T follicular helper cell (primary cell): ENCODE results near the gene UQCC3.
"Not testable (repeated sequence)": the region's sequence is repeated elsewhere in the genome, so short reads cannot be mapped to it uniquely, and the experiment has no call there.

Experiments used
- DNase-seq: peaks from one replicate; pipeline ENCODE4 v3.0.0-alpha.2; 2020; ENCODE audit warnings: low read depth

Gene UQCC3

DNA sequence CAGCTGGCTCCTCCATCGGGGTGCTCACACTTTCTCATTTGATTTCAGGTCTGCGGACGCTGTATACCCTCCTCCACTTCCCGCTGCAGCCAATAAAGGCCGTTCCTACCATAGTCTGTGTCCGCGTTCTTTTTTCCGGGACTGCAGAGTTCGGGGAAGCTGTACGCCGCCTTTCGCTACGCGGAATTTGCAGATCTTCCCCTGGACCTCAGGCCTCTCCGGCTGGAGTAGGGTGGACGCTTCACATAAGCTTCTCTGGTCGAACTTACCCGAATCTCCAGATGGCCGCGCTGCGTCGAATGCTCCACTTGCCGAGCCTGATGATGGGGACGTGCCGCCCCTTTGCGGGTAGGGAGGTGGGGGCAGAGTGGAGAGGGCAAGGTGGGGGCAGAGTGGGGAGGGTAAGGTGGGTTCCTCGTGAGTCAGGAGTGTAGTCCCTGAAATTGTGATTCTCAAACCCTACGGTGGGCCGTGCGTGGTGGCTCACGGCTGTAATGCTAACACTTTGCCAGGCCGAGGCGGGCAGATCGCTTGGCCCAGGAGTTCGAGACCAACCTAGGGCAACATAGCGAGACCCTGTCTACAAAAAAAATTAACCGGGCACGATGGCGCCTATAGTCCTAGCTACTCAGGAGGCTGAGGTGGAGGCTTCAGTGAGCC, 5.7 kb upstream of the UQCC3 start:
- DNase-seq: peak; percentile 38

DNA sequence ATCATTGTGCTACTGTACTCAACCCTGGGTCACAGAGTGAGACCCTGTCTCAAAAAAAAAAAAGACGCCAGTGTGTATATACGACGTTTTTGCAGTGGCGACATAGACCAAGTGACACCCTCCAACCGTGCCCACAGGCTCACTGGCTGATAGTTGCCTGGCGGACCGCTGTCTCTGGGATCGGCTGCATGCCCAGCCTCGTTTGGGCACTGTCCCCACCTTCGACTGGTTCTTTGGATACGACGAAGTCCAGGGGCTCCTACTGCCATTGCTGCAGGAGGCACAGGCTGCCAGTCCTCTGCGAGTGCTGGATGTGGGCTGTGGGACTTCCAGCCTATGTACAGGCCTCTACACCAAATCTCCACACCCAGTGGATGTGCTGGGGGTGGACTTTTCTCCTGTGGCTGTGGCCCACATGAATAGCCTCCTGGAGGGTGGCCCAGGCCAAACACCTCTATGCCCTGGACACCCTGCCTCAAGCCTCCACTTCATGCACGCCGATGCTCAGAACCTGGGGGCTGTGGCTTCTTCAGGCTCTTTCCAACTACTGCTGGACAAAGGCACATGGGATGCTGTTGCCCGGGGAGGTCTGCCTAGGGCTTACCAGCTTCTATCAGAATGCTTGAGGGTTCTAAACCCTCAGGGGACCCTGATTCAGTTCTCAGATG, 5.1 kb upstream of the UQCC3 start:
- no peak for DNase-seq

DNA sequence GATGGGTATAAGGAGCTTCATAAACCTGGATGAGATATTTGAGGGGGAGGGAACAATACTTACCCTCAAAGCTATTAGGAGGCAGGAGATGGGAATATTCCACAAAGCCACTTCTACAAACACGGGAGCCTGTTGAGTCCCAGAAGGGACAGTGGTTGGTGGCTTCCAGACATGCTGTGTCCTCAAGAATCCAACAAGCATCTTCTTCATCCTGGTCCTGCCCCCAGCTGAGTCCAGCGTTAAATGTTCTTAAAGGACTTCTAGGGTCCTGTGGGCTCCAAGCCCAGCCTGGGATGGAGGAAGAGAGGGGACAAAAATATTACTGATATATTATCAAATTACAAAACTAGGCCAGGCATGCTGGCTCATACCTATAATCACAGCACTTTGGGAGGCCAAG, 4.0 kb upstream of the UQCC3 start:
- DNase-seq: no peak

DNA sequence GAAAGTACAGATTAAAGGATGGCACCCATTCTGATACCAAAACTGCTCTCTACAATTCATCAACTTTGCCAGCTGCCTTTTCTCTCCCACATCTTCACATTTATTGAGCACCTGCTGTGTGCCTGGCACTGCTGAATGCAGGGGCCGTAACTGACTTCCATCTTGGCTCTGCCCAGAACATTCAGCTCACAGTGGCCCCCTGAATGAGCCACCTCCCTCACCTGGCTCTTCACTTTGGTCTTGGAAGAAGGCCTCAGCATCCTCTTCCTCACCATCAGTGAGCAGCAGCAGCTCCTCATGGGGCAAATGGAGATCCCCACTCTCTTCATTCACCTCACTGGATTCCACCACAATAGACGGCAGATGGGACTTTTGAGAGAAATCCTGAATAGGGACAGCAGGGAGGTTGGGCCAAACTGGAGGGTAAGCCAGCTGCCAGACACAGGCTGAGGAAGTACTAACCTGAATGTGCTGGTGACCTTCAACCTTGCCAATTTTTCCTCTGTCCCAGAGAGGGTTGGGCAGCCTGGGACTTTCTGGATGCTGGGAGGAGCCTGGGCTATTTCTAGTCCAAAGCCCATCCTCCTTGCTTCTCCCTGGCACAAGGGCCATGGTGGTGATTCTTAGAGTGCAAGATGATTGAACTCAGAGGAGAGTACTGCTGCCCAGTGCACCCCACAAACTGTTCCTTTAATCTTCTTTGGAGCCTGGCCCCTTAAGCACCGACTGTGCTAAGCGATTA, 1.9 kb upstream of the UQCC3 start:
- DNase-seq: no peak

DNA sequence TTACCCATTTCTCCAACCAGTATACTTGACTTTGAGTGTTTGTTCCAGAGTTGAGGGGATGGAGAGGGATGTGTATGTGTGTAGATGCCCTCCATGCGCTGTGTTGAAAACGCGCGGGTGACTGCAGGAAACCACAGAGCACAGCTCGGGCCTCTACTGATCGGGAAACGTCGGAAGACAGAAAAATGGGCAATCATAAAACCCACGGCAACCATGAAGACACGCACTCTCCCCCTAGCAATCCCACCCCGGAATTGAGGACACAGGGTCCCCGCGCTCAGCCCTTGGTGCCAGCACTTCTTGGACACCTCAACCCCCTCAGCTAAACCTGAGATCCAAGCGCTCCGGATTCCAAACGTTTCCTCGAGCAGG, 251 bp upstream of the UQCC3 start:
- no peak for DNase-seq

DNA sequence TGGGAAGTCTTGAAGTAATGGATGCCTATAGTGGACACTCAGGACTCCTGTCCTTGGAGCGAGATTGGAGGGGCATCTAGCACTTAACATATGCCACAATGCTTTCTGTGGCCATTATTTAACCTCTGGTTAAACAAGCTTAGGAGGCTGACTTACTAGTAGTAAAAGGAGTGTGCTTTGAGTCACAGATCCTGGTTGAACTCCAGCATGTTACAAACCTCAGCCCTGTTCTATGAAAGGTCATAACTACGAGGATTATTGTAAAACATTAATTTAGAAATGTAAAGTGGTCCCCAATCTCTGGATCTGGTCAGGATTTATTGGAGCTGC, 1.7 kb downstream of the UQCC3 start:
- no peak for DNase-seq

DNA sequence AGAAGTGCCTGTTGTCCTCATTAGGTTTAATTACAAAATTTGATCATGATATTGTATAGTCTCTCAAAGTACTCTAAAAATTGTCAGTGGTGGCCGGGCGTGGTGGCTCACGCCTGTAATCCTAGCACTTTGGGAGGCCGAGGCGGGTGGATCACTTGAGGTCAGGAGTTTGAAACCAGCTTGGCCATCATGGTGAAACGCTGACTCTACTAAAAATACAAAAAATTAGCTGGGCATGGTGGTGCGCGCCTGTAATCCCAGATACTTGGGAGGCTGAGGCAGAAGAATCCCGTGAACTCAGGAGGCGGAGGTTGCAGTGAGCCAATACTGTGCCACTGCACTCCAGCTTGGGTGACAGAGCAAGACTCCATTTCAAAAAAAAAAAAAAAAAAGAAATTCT, 3.9 kb downstream of the UQCC3 start:
- not testable (repeated sequence) for DNase-seq

DNA sequence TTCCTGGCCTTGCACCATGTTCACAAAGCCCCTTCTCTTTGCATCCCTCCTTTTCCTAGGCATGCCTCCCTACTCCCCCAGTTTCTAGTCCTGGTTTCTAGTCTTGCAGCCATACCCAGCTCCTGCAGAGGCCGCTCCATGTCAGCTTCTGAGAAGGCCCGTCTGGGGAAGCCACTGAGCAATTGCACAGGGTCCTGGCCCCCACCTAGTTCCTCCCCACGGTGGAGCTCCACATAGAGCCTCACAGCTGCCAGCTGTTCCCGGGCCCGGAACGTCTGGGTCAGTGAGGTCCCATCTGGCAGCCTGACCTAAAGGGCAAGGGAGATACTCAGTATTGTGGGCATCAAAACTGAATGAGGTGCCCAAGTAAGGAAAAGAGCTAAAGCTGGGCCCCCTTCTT, 5.2 kb downstream of the UQCC3 start:
- DNase-seq: no peak

DNA sequence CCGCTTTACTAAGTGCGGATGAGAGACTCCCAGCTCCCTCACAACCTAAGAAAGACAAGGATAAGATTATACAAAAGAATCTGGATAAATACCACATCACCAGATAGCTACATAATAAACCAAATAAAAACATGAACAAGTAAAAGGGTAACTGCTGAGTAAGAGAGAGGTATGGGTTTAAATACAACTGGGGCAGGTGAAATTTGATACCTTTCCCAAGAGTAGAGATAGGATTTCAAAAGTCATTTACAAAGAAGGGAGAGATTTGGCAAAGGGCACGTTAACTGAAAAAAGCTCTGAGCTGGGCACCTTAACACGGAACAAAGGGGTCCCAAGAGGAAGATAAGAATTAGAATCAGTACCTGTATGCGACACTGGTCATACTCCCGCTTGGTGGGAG, 5.7 kb downstream of the UQCC3 start:
- no peak for DNase-seq

DNA sequence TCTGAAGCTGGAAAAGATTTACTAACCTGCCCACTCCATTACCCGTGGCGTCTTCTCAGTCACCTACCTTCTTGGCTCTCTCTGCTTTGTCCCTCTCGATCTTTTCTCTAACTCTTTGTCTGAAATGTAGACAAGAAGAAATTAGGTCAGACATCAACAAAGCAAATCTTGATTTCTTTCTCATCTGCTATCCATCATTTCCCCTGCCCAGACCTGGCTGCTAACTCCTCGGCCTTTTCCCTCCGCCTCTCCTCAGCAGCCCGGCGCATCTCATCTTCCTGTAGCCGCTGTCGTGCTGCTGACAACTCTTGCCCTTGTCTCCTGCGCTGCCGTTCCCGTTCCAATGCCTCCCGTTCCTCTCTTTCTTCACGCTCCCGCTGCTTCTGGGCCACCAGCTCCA, 6.2 kb downstream of the UQCC3 start:
- no peak for DNase-seq

DNA sequence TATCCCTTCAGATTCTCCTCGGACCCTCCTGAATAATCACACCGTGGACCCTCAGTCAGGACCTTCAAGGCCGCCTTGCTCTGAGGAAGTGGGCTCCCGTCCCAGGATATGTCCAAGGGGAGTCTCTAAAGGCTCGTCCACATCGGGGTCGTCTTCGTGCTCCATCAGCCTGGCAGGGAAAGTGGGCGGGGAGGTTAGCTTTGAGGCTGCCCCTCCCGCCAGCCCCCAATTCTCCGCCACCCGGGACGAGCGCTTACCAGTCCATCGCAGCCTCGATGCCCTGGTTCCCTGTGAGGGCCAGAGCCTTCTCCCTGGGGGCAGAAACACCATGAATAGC, 6.9 kb downstream of the UQCC3 start:
- DNase-seq: no peak

DNA sequence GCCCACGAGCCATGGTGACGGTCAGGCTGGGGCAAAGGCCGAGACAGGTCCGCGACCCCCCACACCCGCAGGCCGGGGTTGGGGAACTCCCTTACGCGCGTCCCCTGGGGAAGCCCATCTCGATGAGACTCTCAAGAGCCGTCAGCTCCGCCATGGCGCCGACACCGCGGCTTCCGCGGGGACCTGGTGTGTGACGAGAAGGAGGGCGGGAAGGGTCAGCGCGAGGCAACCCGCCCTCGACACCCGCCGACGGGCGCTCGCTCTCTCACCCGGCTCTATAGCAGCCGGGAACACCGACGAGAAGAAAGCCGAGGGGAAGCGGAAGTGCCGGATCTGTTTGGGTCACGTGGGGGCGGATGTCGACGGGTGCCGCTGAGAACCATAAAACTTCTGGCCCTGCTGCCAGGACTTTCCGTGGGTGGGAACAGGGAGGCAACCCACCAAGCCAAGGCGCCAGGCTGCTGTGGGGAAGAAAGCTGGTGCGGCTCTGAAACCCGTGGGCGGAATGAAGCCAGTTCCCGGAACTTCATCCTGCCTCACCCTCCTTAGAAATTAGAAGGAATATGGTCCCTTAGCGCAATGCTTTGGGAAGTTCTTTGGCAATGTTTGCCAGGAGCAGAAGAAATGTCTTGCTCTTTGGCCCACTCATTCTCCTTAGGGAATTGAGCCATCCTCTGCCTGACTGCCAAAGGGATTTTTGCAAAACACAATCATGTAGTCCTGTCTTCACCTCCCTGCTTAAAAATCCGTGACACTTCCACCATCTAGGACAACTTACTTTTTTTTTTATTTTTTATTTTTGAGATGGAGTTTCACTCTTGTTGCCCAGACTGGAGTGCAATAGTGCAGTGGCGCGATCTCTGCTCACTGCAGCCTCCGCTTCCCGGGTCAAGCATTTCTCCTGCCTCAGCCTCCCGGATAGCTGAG, 7.6 kb downstream of the UQCC3 start, which contains the start of gene UBXN1:
Gene UBXN1, minus strand, starts transcription at position 304 of the 927 bp plus-strand sequence. Its CDS starts 150 bp downstream, at position 154.
- peak; percentile 77 for DNase-seq

DNA sequence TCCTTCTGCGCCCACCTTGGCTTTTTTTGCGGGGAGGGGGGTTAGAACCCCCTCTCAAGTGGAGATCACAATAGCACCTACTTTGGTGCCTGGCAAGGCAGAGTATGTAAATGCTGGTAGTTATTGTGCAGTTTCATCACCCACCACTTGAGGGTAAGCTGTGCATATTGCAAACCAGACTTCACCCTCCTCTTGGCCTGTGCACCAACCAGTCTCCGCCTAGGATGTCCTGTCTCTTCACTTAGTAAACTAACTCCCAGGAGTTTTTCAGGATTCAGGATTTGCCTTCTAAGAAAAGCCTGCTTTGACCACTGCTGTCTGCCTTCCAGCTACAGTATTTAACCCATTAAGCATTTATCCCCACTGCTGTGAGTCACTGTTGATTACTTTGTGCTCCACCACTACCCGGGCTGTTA, 9.4 kb downstream of the UQCC3 start:
- DNase-seq: no peak

DNA sequence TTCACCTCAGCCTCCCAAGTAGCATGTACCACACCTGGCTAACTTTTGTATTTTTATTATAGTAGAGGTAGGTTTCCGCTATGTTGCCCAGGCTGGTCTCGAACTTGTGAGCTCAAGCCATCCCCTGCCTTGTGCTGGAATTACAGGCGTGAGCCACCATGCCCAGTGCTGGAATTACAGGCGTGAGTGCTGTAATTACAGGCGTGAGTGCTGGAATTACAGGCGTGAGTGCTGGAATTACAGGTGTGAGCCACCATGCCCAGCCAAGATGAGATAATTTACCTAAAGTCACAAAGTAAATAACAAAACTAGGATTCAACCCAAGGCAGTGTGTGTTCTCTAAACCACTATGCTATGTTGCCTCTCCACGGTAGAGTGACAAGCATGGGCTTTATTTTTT, 11.0 kb downstream of the UQCC3 start:
- DNase-seq: no peak

DNA sequence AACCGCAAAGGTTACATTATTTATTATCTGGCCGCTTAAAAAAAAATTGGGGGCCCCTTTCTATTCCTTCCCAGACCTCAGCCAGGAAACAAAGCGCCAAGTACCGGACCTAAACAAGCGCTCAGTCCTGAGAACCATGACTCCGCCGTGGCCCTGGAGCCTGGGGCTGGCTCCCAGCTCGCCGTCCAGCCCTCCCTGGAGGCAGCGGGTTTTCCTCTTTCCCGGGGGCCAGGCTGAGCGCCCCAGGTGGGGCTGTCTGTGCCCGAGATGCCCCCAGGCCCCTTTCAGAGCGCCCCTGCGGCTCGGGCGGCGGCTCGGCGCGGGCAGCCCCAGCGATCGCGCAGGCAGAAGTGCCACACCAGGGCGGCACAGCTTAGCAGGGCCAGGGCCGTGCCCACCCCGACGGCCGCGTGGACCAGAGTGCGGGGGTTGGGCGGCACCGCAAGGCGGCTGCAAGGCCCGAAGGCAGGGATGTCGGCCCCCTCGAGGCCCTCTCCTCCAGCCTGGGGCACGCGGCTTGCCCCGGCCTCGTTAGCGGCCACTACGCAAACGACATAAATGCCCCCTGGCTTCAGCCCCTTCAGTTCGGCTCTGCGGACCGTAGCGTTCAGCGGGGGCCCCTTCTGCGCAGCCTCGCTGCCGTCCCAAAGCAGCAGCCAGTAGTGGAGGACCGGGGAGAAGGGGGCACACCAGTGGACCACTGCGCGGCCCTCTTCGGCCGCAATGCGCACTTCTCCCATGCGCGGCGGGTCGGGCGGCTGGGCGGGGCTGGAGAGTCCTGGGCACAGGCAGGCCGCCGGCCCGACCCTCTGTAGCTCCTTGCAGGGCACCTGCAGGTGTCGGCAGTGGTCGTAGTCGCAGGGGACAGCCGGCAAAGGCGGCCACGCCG, 16.3 kb downstream of the UQCC3 start:
- DNase-seq: no peak

DNA sequence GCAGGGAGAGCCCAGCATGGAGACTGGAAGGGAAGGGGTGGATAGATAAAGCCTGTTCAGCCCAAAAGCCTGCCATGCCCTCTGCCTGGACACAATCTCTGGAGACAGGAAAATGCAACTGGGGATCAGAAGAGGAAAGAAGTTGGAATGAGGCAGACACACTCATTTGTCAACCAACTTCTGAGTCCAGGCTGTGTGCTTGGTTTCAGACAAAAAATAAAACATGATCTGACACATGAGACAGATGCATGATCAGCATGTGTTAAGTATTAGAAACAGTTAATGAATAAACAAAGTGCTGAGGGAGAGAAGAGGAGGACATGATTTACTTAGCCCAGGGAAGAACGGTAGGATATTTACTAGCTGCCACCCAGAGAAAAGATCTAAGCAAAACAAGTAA, 17.0 kb downstream of the UQCC3 start:
- DNase-seq: no peak

DNA sequence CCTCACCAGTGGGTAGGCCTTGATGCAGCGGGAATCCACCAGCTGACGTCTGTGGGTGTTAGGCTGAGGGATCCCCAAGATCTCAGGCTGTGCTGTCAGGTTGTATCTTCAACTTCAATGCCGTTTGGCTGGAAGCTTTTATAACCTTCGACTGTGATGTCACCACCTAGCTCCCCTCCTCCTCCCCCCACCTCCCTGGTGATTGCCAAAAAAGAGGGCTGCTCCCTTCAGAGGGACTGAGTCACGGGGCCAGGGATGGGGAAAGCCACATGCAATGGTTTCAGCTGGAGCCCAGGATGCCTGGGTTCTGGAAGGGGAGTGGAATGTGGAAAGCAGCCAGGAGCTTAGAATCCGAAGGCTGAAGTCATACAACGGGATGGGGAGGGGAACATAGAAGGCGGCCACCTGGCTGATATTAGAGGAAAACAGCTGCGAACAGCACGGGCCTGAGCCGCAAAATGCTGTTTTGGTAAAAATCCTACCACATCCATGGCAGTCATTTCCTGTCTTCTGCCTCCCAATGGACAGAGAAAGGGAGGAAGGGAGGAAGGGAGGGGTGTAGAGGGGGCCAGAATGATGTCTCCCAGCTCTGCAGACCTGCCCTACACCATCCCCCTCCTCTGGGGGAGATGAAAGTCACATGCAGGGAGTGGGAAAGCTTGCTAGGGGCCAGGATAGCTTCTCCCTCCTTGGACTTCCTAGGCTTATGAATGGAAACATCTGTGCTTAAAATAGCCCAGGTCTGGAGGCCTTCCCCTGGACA, 18.1 kb downstream of the UQCC3 start, which contains the start of gene LRRN4CL:
Gene LRRN4CL, minus strand, starts transcription at position 110 of the 763 bp plus-strand sequence. CDS start 1,022 bp downstream, outside the sequence.
- no peak for DNase-seq

DNA sequence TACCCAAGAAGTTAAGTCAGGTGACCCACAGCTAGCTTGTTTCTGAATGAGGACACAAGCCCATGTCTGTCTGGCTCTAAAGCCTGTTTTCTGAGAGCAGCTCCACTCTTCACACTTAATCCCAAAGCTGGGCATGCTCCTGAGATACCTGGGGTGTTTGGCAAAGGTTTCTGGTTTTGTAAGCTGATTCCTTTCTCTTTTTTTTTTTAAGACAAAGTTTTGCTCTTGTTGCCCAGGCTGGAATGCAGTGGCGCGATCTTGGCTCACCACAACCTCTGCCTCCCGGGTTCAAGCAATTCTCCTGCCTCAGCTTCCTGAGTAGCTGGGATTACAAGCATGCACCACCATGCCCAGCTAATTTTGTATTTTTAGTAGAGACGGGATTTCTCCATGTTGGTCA, 22.2 kb downstream of the UQCC3 start:
- not testable (repeated sequence) for DNase-seq

DNA sequence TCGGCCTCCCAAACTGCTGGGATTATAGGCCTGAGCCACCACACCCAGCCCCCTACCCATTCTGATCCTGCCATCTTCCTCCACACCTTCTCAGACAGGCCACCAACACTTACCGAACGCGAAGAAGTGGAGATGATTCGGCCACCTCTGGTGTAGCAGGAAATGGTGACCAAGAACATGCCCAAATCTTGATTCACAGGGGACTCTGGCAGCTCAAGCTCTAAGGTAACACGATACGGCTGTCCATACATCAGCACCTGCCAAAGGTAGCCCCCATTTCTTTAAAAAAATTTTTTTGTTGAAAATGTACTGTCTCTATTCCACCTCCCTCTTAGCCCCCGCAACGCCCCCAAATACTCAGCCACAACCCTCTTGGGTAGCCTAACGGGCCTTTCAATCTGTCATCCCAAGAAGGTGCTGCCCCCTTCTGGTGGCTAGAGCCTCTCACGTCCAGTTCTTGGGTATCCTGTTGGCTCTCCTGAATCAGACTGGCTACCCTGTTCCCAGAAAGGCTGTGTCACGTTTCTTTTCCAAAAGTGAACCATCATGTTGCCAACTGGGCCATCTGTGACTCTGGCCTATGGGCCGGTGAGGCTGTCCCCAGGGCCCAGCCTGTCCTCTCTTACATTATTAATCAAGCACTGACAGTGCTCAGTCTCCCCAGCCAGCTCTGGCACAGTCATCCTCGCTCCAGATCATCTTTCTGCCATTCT, 23.1 kb downstream of the UQCC3 start:
- peak; percentile 69 for DNase-seq

DNA sequence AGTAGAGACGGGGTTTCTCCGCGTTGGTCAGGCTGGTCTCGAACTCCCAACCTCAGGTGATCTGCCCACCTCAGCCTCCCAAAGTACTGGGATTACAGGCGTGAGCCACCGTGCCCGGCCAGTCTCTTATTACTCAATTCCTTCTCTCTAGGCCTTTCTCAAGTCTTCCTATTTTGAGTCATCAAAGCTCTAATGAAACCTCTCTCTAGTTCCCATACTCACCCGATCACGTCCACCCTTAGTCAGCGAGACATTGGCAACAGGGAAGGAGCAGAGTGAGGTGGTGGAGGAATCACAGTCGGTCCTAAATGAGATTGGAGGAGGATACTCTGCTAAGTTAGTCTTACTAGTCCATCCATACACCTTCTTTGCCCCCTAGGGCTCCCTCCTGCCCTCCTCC, 30.8 kb downstream of the UQCC3 start:
- no peak for DNase-seq
